Panc1 (cell line): Measurements from ENCODE around the gene KCNMA1.

Experiments used
- POLR2AphosphoS5 ChIP-seq: IDR thresholded peaks from 2 replicates; pipeline ENCODE4 v1.6.1; 2012; ENCODE audit warnings: mild to moderate bottlenecking, low read depth, low read length, moderate library complexity
- TF ChIP-seq, protein P1 (sequence below): fragments of 450-650 bp; IDR thresholded peaks from 2 replicates; pipeline ENCODE4 v1.5.1; 2017; ENCODE audit warnings: mild to moderate bottlenecking
- TF ChIP-seq, protein P2 (sequence below), 2 experiments: IDR thresholded peaks; 2 replicates each; pipeline ENCODE4 v1.6.1; 2011 to 2012; ENCODE audit warnings: low read depth in 2 of 2, control low read depth in 1 of 2, low read length in 1 of 2, mild to moderate bottlenecking in 1 of 2, moderate library complexity in 1 of 2; ENCODE audit not compliant: insufficient read depth in 1 of 2

DNA sequence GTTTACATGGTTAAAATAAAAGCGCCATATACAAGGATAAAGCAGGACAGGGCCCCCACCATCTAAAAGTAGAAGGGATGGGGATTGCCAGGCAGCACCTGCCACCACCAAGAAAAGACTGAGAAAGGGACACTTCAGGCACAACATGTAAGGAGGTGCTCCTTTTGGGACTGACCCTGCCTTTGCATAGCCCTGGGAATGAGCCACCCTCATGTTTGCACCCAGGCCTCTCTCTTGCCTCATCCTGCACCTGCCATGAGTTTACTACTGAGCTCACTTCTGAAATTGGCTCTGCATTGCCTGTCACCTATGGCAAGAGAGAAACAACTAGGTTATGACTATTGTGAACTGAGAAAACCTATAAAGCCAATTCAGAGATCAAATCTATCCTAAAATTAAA is 489.7 kb downstream of the KCNMA1 start:
- no peak for TF ChIP-seq POLR2AphosphoS5
- TF ChIP-seq, protein P1, sequence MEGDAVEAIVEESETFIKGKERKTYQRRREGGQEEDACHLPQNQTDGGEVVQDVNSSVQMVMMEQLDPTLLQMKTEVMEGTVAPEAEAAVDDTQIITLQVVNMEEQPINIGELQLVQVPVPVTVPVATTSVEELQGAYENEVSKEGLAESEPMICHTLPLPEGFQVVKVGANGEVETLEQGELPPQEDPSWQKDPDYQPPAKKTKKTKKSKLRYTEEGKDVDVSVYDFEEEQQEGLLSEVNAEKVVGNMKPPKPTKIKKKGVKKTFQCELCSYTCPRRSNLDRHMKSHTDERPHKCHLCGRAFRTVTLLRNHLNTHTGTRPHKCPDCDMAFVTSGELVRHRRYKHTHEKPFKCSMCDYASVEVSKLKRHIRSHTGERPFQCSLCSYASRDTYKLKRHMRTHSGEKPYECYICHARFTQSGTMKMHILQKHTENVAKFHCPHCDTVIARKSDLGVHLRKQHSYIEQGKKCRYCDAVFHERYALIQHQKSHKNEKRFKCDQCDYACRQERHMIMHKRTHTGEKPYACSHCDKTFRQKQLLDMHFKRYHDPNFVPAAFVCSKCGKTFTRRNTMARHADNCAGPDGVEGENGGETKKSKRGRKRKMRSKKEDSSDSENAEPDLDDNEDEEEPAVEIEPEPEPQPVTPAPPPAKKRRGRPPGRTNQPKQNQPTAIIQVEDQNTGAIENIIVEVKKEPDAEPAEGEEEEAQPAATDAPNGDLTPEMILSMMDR = no peak
- TF ChIP-seq, protein P2, sequence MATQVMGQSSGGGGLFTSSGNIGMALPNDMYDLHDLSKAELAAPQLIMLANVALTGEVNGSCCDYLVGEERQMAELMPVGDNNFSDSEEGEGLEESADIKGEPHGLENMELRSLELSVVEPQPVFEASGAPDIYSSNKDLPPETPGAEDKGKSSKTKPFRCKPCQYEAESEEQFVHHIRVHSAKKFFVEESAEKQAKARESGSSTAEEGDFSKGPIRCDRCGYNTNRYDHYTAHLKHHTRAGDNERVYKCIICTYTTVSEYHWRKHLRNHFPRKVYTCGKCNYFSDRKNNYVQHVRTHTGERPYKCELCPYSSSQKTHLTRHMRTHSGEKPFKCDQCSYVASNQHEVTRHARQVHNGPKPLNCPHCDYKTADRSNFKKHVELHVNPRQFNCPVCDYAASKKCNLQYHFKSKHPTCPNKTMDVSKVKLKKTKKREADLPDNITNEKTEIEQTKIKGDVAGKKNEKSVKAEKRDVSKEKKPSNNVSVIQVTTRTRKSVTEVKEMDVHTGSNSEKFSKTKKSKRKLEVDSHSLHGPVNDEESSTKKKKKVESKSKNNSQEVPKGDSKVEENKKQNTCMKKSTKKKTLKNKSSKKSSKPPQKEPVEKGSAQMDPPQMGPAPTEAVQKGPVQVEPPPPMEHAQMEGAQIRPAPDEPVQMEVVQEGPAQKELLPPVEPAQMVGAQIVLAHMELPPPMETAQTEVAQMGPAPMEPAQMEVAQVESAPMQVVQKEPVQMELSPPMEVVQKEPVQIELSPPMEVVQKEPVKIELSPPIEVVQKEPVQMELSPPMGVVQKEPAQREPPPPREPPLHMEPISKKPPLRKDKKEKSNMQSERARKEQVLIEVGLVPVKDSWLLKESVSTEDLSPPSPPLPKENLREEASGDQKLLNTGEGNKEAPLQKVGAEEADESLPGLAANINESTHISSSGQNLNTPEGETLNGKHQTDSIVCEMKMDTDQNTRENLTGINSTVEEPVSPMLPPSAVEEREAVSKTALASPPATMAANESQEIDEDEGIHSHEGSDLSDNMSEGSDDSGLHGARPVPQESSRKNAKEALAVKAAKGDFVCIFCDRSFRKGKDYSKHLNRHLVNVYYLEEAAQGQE (IDR thresholded peaks at IDR 0.05; ENCODE audit: insufficient read depth in 1 of 2, low read depth in 2 of 2, low read length in 1 of 2) = no peak
